Measurements from ENCODE around the gene CCDC124. TPM values are rescaled to one million over a fixed set of nuclear protein-coding genes. Genes with fewer than 3 reads are reported as not detected.

The CCDC124 gene
- total and polyA plus RNA-seq, 3 experiments from 2014 or later = 65.7 to 195 (median 184) TPM

- H3K27me3 ChIP-seq (ENCODE audit: insufficient read depth, low read length, poor library complexity, severe bottlenecking) = peaks cover 18% of the 10 kb centered on the region
- Mint-ChIP-seq H3K4me3 (peak overlapping the region in 1 of 7 donors; percentile 33), H3K27me3 (peaks cover 39 to 53% of the 10 kb centered on the region in 2 donors), H3K4me1 (peaks cover 7 to 12% (median 8%) of the 10 kb centered on the region in 3 donors), H3K27ac (no peak overlapping the region), H3K9me3 (peaks cover 0 to 2% (median 0%) of the 10 kb centered on the region in 5 donors), H3K36me3 (no peaks in the 10 kb centered on the region)
- CTCF ChIA-PET = interaction anchor here (1.0 kb wide), 1 partner anchor 106 kb away, joined by 3 read pairs; the partner anchor contains the start of gene RPL18A
- H3K4me3 ChIP-seq (ENCODE audit: low read length) = no peak overlapping the region
- no peaks in the 10 kb centered on the region for H3K4me1 ChIP-seq (ENCODE audit: insufficient read depth, low read length)
- POLR2A ChIA-PET = no interaction called here
- H3K36me3 ChIP-seq (ENCODE audit: insufficient read depth, low read length) = no peaks in the 10 kb centered on the region
- DNase-seq = no peak
- no peaks in the 10 kb centered on the region for H3K9me3 ChIP-seq (ENCODE audit: low read length)
- no peak overlapping the region for H3K27ac ChIP-seq (ENCODE audit: low read depth, low read length)
These were observed 32.7 kb downstream of the CCDC124 start for GRCh38 chr19:17965370-17966128.

- no peak overlapping the region for H3K4me3 Mint-ChIP-seq
- H3K9me3 Mint-ChIP-seq = peaks cover 0 to 2% (median 0%) of the 10 kb centered on the region in 5 donors
- peaks cover 7 to 12% (median 8%) of the 10 kb centered on the region in 3 donors for H3K4me1 Mint-ChIP-seq
- DNase-seq = no peak
- no peak overlapping the region for H3K27ac Mint-ChIP-seq
- ChIA-PET CTCF (interaction anchor here (1.0 kb wide), 1 partner anchor 107 kb away, joined by 3 read pairs; the partner anchor contains the start of gene RPL18A), POLR2A (no interaction called here)
- H3K36me3 ChIP-seq (ENCODE audit: insufficient read depth, low read length) = no peaks in the 10 kb centered on the region
- no peaks in the 10 kb centered on the region for H3K4me1 ChIP-seq (ENCODE audit: insufficient read depth, low read length)
- no peaks in the 10 kb centered on the region for H3K9me3 ChIP-seq (ENCODE audit: low read length)
- peaks cover 39 to 53% of the 10 kb centered on the region in 2 donors for H3K27me3 Mint-ChIP-seq
- H3K27ac ChIP-seq (ENCODE audit: low read depth, low read length) = no peak overlapping the region
- H3K27me3 ChIP-seq (ENCODE audit: insufficient read depth, low read length, poor library complexity, severe bottlenecking) = peaks cover 18% of the 10 kb centered on the region
- H3K36me3 Mint-ChIP-seq = no peaks in the 10 kb centered on the region
- no peak overlapping the region for H3K4me3 ChIP-seq (ENCODE audit: low read length)
These were observed 33.3 kb downstream of the CCDC124 start for GRCh38 chr19:17966129-17966483.

GRCh38 chr19:17966550-17967256 is 33.9 kb downstream of the CCDC124 start, which contains the start of gene KCNN1:
KCNN1 (plus strand) TSS chr19:17967107; CDS start chr19:17973889, 6,782 bp downstream.
- H3K27ac Mint-ChIP-seq = no peak within 1 kb of the TSS
- Histone ChIP-seq H3K36me3 (ENCODE audit: insufficient read depth, low read length) (no peaks in the 10 kb centered on the region), H3K9me3 (ENCODE audit: low read length) (no peaks in the 10 kb centered on the region), H3K27ac (ENCODE audit: low read depth, low read length) (no peak within 1 kb of the TSS), H3K4me1 (ENCODE audit: insufficient read depth, low read length) (no peaks in the 10 kb centered on the region), H3K27me3 (ENCODE audit: insufficient read depth, low read length, poor library complexity, severe bottlenecking) (peaks cover 18% of the 10 kb centered on the region), H3K4me3 (ENCODE audit: low read length) (no peak within 1 kb of the TSS)
- H3K4me1 Mint-ChIP-seq = peaks cover 7 to 12% (median 8%) of the 10 kb centered on the region in 3 donors
- peaks cover 0 to 2% (median 0%) of the 10 kb centered on the region in 5 donors for H3K9me3 Mint-ChIP-seq
- no peaks in the 10 kb centered on the region for H3K36me3 Mint-ChIP-seq
- H3K27me3 Mint-ChIP-seq = peaks cover 39 to 53% of the 10 kb centered on the region in 2 donors
- CTCF ChIA-PET = interaction anchor here (0.8 kb wide), 1 partner anchor 31 kb away, joined by 3 read pairs; no protein-coding TSS in a partner anchor
- POLR2A ChIA-PET = no interaction called here
- peak within 1 kb of the TSS in 6 of 7 donors; percentile 39 to 67 (median 62) for H3K4me3 Mint-ChIP-seq
- no peak for DNase-seq

GRCh38 chr19:17967257-17968051 is 34.6 kb downstream of the CCDC124 start:
- Mint-ChIP-seq H3K27ac (no peak overlapping the region), H3K4me3 (peak overlapping the region in 6 of 7 donors; percentile 39 to 67 (median 62)), H3K4me1 (peaks cover 7 to 12% (median 8%) of the 10 kb centered on the region in 3 donors), H3K27me3 (peaks cover 40 to 49% of the 10 kb centered on the region in 2 donors), H3K9me3 (peaks cover 0 to 2% (median 0%) of the 10 kb centered on the region in 5 donors), H3K36me3 (no peaks in the 10 kb centered on the region)
- POLR2A ChIA-PET = no interaction called here
- CTCF ChIA-PET = interaction anchor here (0.8 kb wide), 1 partner anchor 30 kb away, joined by 3 read pairs; no protein-coding TSS in a partner anchor
- Histone ChIP-seq H3K4me1 (ENCODE audit: insufficient read depth, low read length) (no peaks in the 10 kb centered on the region), H3K36me3 (ENCODE audit: insufficient read depth, low read length) (no peaks in the 10 kb centered on the region), H3K27ac (ENCODE audit: low read depth, low read length) (no peak overlapping the region), H3K27me3 (ENCODE audit: insufficient read depth, low read length, poor library complexity, severe bottlenecking) (peaks cover 18% of the 10 kb centered on the region), H3K4me3 (ENCODE audit: low read length) (no peak overlapping the region), H3K9me3 (ENCODE audit: low read length) (no peaks in the 10 kb centered on the region)
- no peak for DNase-seq

- ChIA-PET CTCF (interaction anchor here (1.0 kb wide), 1 partner anchor 22 kb away, joined by 3 read pairs; no protein-coding TSS in a partner anchor), POLR2A (no interaction called here)
- H3K27ac Mint-ChIP-seq = no peak overlapping the region
- H3K4me1 ChIP-seq (ENCODE audit: insufficient read depth, low read length) = no peaks in the 10 kb centered on the region
- no peaks in the 10 kb centered on the region for H3K36me3 Mint-ChIP-seq
- peaks cover 7 to 12% (median 8%) of the 10 kb centered on the region in 3 donors for H3K4me1 Mint-ChIP-seq
- DNase-seq = no peak
- peaks cover 0 to 2% (median 0%) of the 10 kb centered on the region in 5 donors for H3K9me3 Mint-ChIP-seq
- H3K9me3 ChIP-seq (ENCODE audit: low read length) = no peaks in the 10 kb centered on the region
- no peak overlapping the region for H3K27ac ChIP-seq (ENCODE audit: low read depth, low read length)
- H3K4me3 Mint-ChIP-seq = no peak overlapping the region
- no peaks in the 10 kb centered on the region for H3K36me3 ChIP-seq (ENCODE audit: insufficient read depth, low read length)
- H3K27me3 Mint-ChIP-seq = peaks cover 41 to 48% of the 10 kb centered on the region in 2 donors
- no peak overlapping the region for H3K4me3 ChIP-seq (ENCODE audit: low read length)
- peaks cover 18% of the 10 kb centered on the region for H3K27me3 ChIP-seq (ENCODE audit: insufficient read depth, low read length, poor library complexity, severe bottlenecking)
These were observed 35.5 kb downstream of the CCDC124 start for GRCh38 chr19:17968362-17968761.

GRCh38 chr19:17969096-17969792 is 36.4 kb downstream of the CCDC124 start:
- no peaks in the 10 kb centered on the region for H3K36me3 ChIP-seq (ENCODE audit: insufficient read depth, low read length)
- POLR2A ChIA-PET = no interaction called here
- no peak overlapping the region for H3K4me3 ChIP-seq (ENCODE audit: low read length)
- H3K36me3 Mint-ChIP-seq = no peaks in the 10 kb centered on the region
- DNase-seq = no peak
- no peak overlapping the region for H3K4me3 Mint-ChIP-seq
- H3K4me1 ChIP-seq (ENCODE audit: insufficient read depth, low read length) = no peaks in the 10 kb centered on the region
- no peaks in the 10 kb centered on the region for H3K9me3 ChIP-seq (ENCODE audit: low read length)
- H3K27me3 ChIP-seq (ENCODE audit: insufficient read depth, low read length, poor library complexity, severe bottlenecking) = peaks cover 18% of the 10 kb centered on the region
- peaks cover 0 to 2% (median 0%) of the 10 kb centered on the region in 5 donors for H3K9me3 Mint-ChIP-seq
- peaks cover 7 to 12% (median 8%) of the 10 kb centered on the region in 3 donors for H3K4me1 Mint-ChIP-seq
- H3K27ac Mint-ChIP-seq = no peak overlapping the region
- H3K27me3 Mint-ChIP-seq = peaks cover 36 to 39% of the 10 kb centered on the region in 2 donors
- CTCF ChIA-PET = interaction anchor here (1.0 kb wide), 1 partner anchor 23 kb away, joined by 3 read pairs; no protein-coding TSS in a partner anchor
- H3K27ac ChIP-seq (ENCODE audit: low read depth, low read length) = peak overlapping the region; percentile 51

- H3K4me1 ChIP-seq (ENCODE audit: insufficient read depth, low read length) = no peaks in the 10 kb centered on the region
- H3K36me3 ChIP-seq (ENCODE audit: insufficient read depth, low read length) = no peaks in the 10 kb centered on the region
- no peak overlapping the region for H3K4me3 ChIP-seq (ENCODE audit: low read length)
- H3K4me3 Mint-ChIP-seq = no peak overlapping the region
- no peaks in the 10 kb centered on the region for H3K9me3 ChIP-seq (ENCODE audit: low read length)
- H3K27me3 Mint-ChIP-seq = peaks cover 17 to 18% of the 10 kb centered on the region in 2 donors
- H3K27ac ChIP-seq (ENCODE audit: low read depth, low read length) = no peak overlapping the region
- H3K27ac Mint-ChIP-seq = no peak overlapping the region
- no peak for DNase-seq
- POLR2A ChIA-PET = no interaction called here
- H3K36me3 Mint-ChIP-seq = no peaks in the 10 kb centered on the region
- CTCF ChIA-PET = no interaction called here
- peaks cover 5% of the 10 kb centered on the region for H3K27me3 ChIP-seq (ENCODE audit: insufficient read depth, low read length, poor library complexity, severe bottlenecking)
- peaks cover 2 to 3% (median 3%) of the 10 kb centered on the region in 3 donors for H3K4me1 Mint-ChIP-seq
- peaks cover 0 to 2% (median 0%) of the 10 kb centered on the region in 5 donors for H3K9me3 Mint-ChIP-seq
These were observed 39.4 kb downstream of the CCDC124 start for GRCh38 chr19:17972230-17972629.

All from CD8-positive, alpha-beta memory T cell (primary cell).